ENCODE measurements around the gene CDCA4. TPM values are rescaled to one million over a fixed set of nuclear protein-coding genes. Genes with fewer than 3 reads are reported as not detected.

Gene CDCA4
- 52.2 to 65.7 TPM (median 53.0 TPM) in 5 replicates for total RNA-seq (2022; extraction: Qiagen RNA extraction; ENCODE audit: low read depth)

GRCh38 chr14:105020815-105021655 lies at the start of gene CDCA4:
TSS of gene CDCA4 (minus strand) at chr14:105021083. CDS start at chr14:105011929, 9,154 bp downstream.

GRCh38 chr14:105065280-105066228 lies 44.7 kb upstream of the CDCA4 start, which contains the start of gene GPR132:
TSS of gene GPR132 (minus strand) at chr14:105065430. CDS start at chr14:105055420, 10,010 bp downstream.

GRCh38 chr14:104985675-104986486 lies 35.0 kb downstream of the CDCA4 start, which contains the start of gene CLBA1:
TSS of gene CLBA1 (plus strand) at chr14:104985788. CDS start at chr14:104986432, 644 bp downstream.

GRCh38 chr14:104977681-104978653 lies 42.9 kb downstream of the CDCA4 start, which contains the start of gene AHNAK2:
TSS of gene AHNAK2 (minus strand) at chr14:104978374. CDS start at chr14:104978237, 137 bp downstream.

Other genes starting within 250 kb of the CDCA4 start
- gene AKT1, start 225.3 kb downstream of the CDCA4 start, total RNA-seq (2022; extraction: Qiagen RNA extraction; ENCODE audit: low read depth): 85.1 to 117 TPM (median 103 TPM) in 5 replicates
- gene ZBTB42, start 220.0 kb downstream of the CDCA4 start, total RNA-seq (2022; extraction: Qiagen RNA extraction; ENCODE audit: low read depth): 2.5 to 3.7 TPM (median 3.0 TPM) in 5 replicates
- gene CEP170B, start 155.8 kb downstream of the CDCA4 start, total RNA-seq (2022; extraction: Qiagen RNA extraction; ENCODE audit: low read depth): 19.3 to 26.4 TPM (median 23.0 TPM) in 5 replicates
- 0.05 to 0.17 TPM (median 0.10 TPM) in 4 of 5 replicates, not detected in the other for gene PLD4, start 96.2 kb downstream of the CDCA4 start, total RNA-seq (2022; extraction: Qiagen RNA extraction; ENCODE audit: low read depth)
- gene AHNAK2, start 42.7 kb downstream of the CDCA4 start, total RNA-seq (2022; extraction: Qiagen RNA extraction; ENCODE audit: low read depth): 202 to 234 TPM (median 210 TPM) in 5 replicates
- gene CLBA1, start 35.3 kb downstream of the CDCA4 start, total RNA-seq (2022; extraction: Qiagen RNA extraction; ENCODE audit: low read depth): 15.9 to 17.7 TPM (median 16.7 TPM) in 5 replicates
- gene GPR132, start 44.3 kb upstream of the CDCA4 start, total RNA-seq (2022; extraction: Qiagen RNA extraction; ENCODE audit: low read depth): 0.41 to 0.71 TPM (median 0.67 TPM) in 5 replicates
- gene JAG2, start 147.7 kb upstream of the CDCA4 start, total RNA-seq (2022; extraction: Qiagen RNA extraction; ENCODE audit: low read depth): 16.4 to 27.3 TPM (median 21.3 TPM) in 5 replicates
- 19.8 to 46.4 TPM (median 36.6 TPM) in 5 replicates for gene NUDT14, start 160.2 kb upstream of the CDCA4 start, total RNA-seq (2022; extraction: Qiagen RNA extraction; ENCODE audit: low read depth)
- 30.6 to 43.7 TPM (median 39.1 TPM) in 5 replicates for gene BTBD6, start 227.4 kb upstream of the CDCA4 start, total RNA-seq (2022; extraction: Qiagen RNA extraction; ENCODE audit: low read depth)